ENCODE measurements around the gene C5orf58. TPM values are rescaled to one million over a fixed set of nuclear protein-coding genes. Genes with fewer than 3 reads are reported as not detected.

The C5orf58 gene
- total RNA-seq, 1 donor from 2014 or later, result not detected

GRCh38 chr5:170268153-170268689, 35.4 kb downstream of the C5orf58 start:
- Mint-ChIP-seq H3K4me1 (ENCODE audit: low read depth, unreplicated experiment) (peaks cover 14% of the 10 kb centered on the region), H3K9me3 (ENCODE audit: unreplicated experiment) (no peaks in the 10 kb centered on the region), H3K27ac (ENCODE audit: unreplicated experiment) (no peak overlapping the region), H3K27me3 (ENCODE audit: low read depth, unreplicated experiment) (peaks cover 8% of the 10 kb centered on the region), H3K4me3 (ENCODE audit: unreplicated experiment) (no peak overlapping the region), H3K36me3 (ENCODE audit: low read depth, unreplicated experiment) (no peaks in the 10 kb centered on the region)
- Histone ChIP-seq H3K4me2 (ENCODE audit: low read length) (peak overlapping the region; percentile 59), H3K27ac (ENCODE audit: low read depth, low read length) (no peak overlapping the region), H4K20me1 (ENCODE audit: insufficient read depth, low read length) (no peaks in the 10 kb centered on the region), H3K9ac (ENCODE audit: low read length) (no peak overlapping the region), H3K79me2 (ENCODE audit: insufficient read depth, low read length) (no peaks in the 10 kb centered on the region), H2AFZ (ENCODE audit: low read depth, low read length) (peak overlapping the region; percentile 26), H3K36me3 (ENCODE audit: insufficient read depth, low read length) (no peaks in the 10 kb centered on the region), H3K4me3 (ENCODE audit: insufficient read depth, low read depth, low read length) (no peak overlapping the region), H3K27me3 (ENCODE audit: insufficient read depth, low read length) (peaks cover 25% of the 10 kb centered on the region), H3K4me1 (ENCODE audit: insufficient read depth, low read length) (no peaks in the 10 kb centered on the region), H3K9me3 (ENCODE audit: insufficient read depth, low read depth, low read length) (no peaks in the 10 kb centered on the region)
- TF ChIP-seq, protein P1, sequence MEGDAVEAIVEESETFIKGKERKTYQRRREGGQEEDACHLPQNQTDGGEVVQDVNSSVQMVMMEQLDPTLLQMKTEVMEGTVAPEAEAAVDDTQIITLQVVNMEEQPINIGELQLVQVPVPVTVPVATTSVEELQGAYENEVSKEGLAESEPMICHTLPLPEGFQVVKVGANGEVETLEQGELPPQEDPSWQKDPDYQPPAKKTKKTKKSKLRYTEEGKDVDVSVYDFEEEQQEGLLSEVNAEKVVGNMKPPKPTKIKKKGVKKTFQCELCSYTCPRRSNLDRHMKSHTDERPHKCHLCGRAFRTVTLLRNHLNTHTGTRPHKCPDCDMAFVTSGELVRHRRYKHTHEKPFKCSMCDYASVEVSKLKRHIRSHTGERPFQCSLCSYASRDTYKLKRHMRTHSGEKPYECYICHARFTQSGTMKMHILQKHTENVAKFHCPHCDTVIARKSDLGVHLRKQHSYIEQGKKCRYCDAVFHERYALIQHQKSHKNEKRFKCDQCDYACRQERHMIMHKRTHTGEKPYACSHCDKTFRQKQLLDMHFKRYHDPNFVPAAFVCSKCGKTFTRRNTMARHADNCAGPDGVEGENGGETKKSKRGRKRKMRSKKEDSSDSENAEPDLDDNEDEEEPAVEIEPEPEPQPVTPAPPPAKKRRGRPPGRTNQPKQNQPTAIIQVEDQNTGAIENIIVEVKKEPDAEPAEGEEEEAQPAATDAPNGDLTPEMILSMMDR (IDR thresholded peaks at IDR 0.05; ENCODE audit: insufficient read depth, low read depth, low read length), result no peak
- TF ChIP-seq EZH2 (IDR thresholded peaks at IDR 0.05; ENCODE audit: insufficient read depth, low read length), result no peak
- DNase-seq (ENCODE audit: low read depth), result no peak
- no peak for FAIRE-seq

GRCh38 chr5:170268884-170269283, 36.1 kb downstream of the C5orf58 start:
- Histone ChIP-seq H3K36me3 (ENCODE audit: insufficient read depth, low read length) (no peaks in the 10 kb centered on the region), H3K27ac (ENCODE audit: low read depth, low read length) (no peak overlapping the region), H4K20me1 (ENCODE audit: insufficient read depth, low read length) (no peaks in the 10 kb centered on the region), H3K27me3 (ENCODE audit: insufficient read depth, low read length) (peaks cover 25% of the 10 kb centered on the region), H3K9me3 (ENCODE audit: insufficient read depth, low read depth, low read length) (no peaks in the 10 kb centered on the region), H3K4me2 (ENCODE audit: low read length) (no peak overlapping the region), H2AFZ (ENCODE audit: low read depth, low read length) (no peak overlapping the region), H3K9ac (ENCODE audit: low read length) (no peak overlapping the region), H3K4me3 (ENCODE audit: insufficient read depth, low read depth, low read length) (no peak overlapping the region), H3K79me2 (ENCODE audit: insufficient read depth, low read length) (no peaks in the 10 kb centered on the region), H3K4me1 (ENCODE audit: insufficient read depth, low read length) (no peaks in the 10 kb centered on the region)
- peaks cover 8% of the 10 kb centered on the region for H3K27me3 Mint-ChIP-seq (ENCODE audit: low read depth, unreplicated experiment)
- peaks cover 14% of the 10 kb centered on the region for H3K4me1 Mint-ChIP-seq (ENCODE audit: low read depth, unreplicated experiment)
- no peak overlapping the region for H3K4me3 Mint-ChIP-seq (ENCODE audit: unreplicated experiment)
- no peak for TF ChIP-seq EZH2 (IDR thresholded peaks at IDR 0.05; ENCODE audit: insufficient read depth, low read length)
- TF ChIP-seq, protein P1 (IDR thresholded peaks at IDR 0.05; ENCODE audit: insufficient read depth, low read depth, low read length), result no peak
- FAIRE-seq (no peak), DNase-seq (ENCODE audit: low read depth) (no peak)
- no peak overlapping the region for H3K27ac Mint-ChIP-seq (ENCODE audit: unreplicated experiment)
- H3K36me3 Mint-ChIP-seq (ENCODE audit: low read depth, unreplicated experiment), result no peaks in the 10 kb centered on the region
- no peaks in the 10 kb centered on the region for H3K9me3 Mint-ChIP-seq (ENCODE audit: unreplicated experiment)

- H3K4me1 Mint-ChIP-seq (ENCODE audit: low read depth, unreplicated experiment), result peaks cover 14% of the 10 kb centered on the region
- H3K36me3 ChIP-seq (ENCODE audit: insufficient read depth, low read length), result no peaks in the 10 kb centered on the region
- DNase-seq (ENCODE audit: low read depth) (peak; percentile 6), FAIRE-seq (no peak)
- no peak overlapping the region for H3K9ac ChIP-seq (ENCODE audit: low read length)
- no peak overlapping the region for H3K4me2 ChIP-seq (ENCODE audit: low read length)
- H3K79me2 ChIP-seq (ENCODE audit: insufficient read depth, low read length), result no peaks in the 10 kb centered on the region
- TF ChIP-seq, protein P1 (IDR thresholded peaks at IDR 0.05; ENCODE audit: insufficient read depth, low read depth, low read length), result no peak
- no peak for TF ChIP-seq EZH2 (IDR thresholded peaks at IDR 0.05; ENCODE audit: insufficient read depth, low read length)
- no peak overlapping the region for H3K4me3 Mint-ChIP-seq (ENCODE audit: unreplicated experiment)
- H3K27me3 ChIP-seq (ENCODE audit: insufficient read depth, low read length), result peaks cover 25% of the 10 kb centered on the region
- no peak overlapping the region for H3K27ac ChIP-seq (ENCODE audit: low read depth, low read length)
- H3K9me3 ChIP-seq (ENCODE audit: insufficient read depth, low read depth, low read length), result no peaks in the 10 kb centered on the region
- no peak overlapping the region for H3K4me3 ChIP-seq (ENCODE audit: insufficient read depth, low read depth, low read length)
- peaks cover 11% of the 10 kb centered on the region for H3K27me3 Mint-ChIP-seq (ENCODE audit: low read depth, unreplicated experiment)
- H3K4me1 ChIP-seq (ENCODE audit: insufficient read depth, low read length), result no peaks in the 10 kb centered on the region
- H3K36me3 Mint-ChIP-seq (ENCODE audit: low read depth, unreplicated experiment), result no peaks in the 10 kb centered on the region
- H4K20me1 ChIP-seq (ENCODE audit: insufficient read depth, low read length), result no peaks in the 10 kb centered on the region
- H2AFZ ChIP-seq (ENCODE audit: low read depth, low read length), result no peak overlapping the region
- H3K27ac Mint-ChIP-seq (ENCODE audit: unreplicated experiment), result no peak overlapping the region
- H3K9me3 Mint-ChIP-seq (ENCODE audit: unreplicated experiment), result no peaks in the 10 kb centered on the region
These were observed 36.8 kb downstream of the C5orf58 start for GRCh38 chr5:170269579-170269978.
